LNCAP (cell line): ENCODE results near the gene FANK1.

Source experiments
- CTCF ChIP-seq: fragments of 450-650 bp; IDR thresholded peaks from 2 replicates; pipeline ENCODE4 v1.5.1; 2017; ENCODE audit warnings: mild to moderate bottlenecking

Gene FANK1

GRCh38 chr10:126013489-126014281, 117.3 kb downstream of the FANK1 start:
- no peak for TF ChIP-seq CTCF

GRCh38 chr10:126014309-126014708, 117.9 kb downstream of the FANK1 start:
- no peak for TF ChIP-seq CTCF

- no peak for TF ChIP-seq CTCF
Measured at GRCh38 chr10:126015413-126015812, 119.0 kb downstream of the FANK1 start.

- no peak for TF ChIP-seq CTCF
Measured at GRCh38 chr10:126016156-126016805, 119.9 kb downstream of the FANK1 start.

- TF ChIP-seq CTCF = no peak
Measured at GRCh38 chr10:126016882-126017281, 120.5 kb downstream of the FANK1 start.

- no peak for TF ChIP-seq CTCF
Measured at GRCh38 chr10:126017961-126018560, 121.7 kb downstream of the FANK1 start.

- TF ChIP-seq CTCF = no peak
Measured at GRCh38 chr10:126021833-126022500, 125.6 kb downstream of the FANK1 start.
